NCI-H510A (cell line): ENCODE data around the gene TMCO4.
A peak's percentile ranks its signal among the peaks of the same experiment; 100 is the strongest.
"Not testable (repeated sequence)": the region's sequence is repeated elsewhere in the genome, so short reads cannot be mapped to it uniquely, and the experiment has no call there.

Experiments
- DNase-seq: peaks from one replicate; lab custom pipeline; 2025; lab: John Stamatoyannopoulos, UW

The TMCO4 gene

GRCh38 chr1:19656134-19656779, 143.5 kb downstream of the TMCO4 start:
- DNase-seq, result no peak

- no peak for DNase-seq
These were observed 144.0 kb downstream of the TMCO4 start for GRCh38 chr1:19655718-19656080.

GRCh38 chr1:19654886-19655717, 144.6 kb downstream of the TMCO4 start:
- DNase-seq, result no peak

- DNase-seq, result no peak
These were observed 145.3 kb downstream of the TMCO4 start for GRCh38 chr1:19654386-19654785.

GRCh38 chr1:19651141-19651737, 148.5 kb downstream of the TMCO4 start:
- peak; percentile 78 for DNase-seq

- DNase-seq, result peak; percentile 36
These were observed 149.1 kb downstream of the TMCO4 start for GRCh38 chr1:19650416-19651140.

- DNase-seq, result peak; percentile 49
These were observed 151.0 kb downstream of the TMCO4 start for GRCh38 chr1:19648689-19649088.

GRCh38 chr1:19648239-19648638, 151.5 kb downstream of the TMCO4 start:
- DNase-seq, result no peak

- DNase-seq, result no peak
These were observed 152.1 kb downstream of the TMCO4 start for GRCh38 chr1:19647643-19648042.

GRCh38 chr1:19646377-19647319, 153.1 kb downstream of the TMCO4 start:
- DNase-seq, result no peak

- no peak for DNase-seq
These were observed 154.1 kb downstream of the TMCO4 start for GRCh38 chr1:19645411-19646251.

- peak; percentile 64 for DNase-seq
These were observed 154.9 kb downstream of the TMCO4 start for GRCh38 chr1:19644681-19645410.

GRCh38 chr1:19644395-19644680, 155.4 kb downstream of the TMCO4 start:
- peak; percentile 63 for DNase-seq

GRCh38 chr1:19643602-19644394, 155.9 kb downstream of the TMCO4 start, which contains the start of gene NBL1:
NBL1 (plus strand) TSS chr1:19644311; CDS start chr1:19655031, 10,720 bp downstream.
- peak; percentile 84 for DNase-seq

- DNase-seq, result peak; percentile 58
These were observed 156.6 kb downstream of the TMCO4 start for GRCh38 chr1:19643121-19643520.

GRCh38 chr1:19640363-19641316, 159.1 kb downstream of the TMCO4 start:
- DNase-seq, result peak; percentile 61

GRCh38 chr1:19639999-19640362, 159.7 kb downstream of the TMCO4 start:
- DNase-seq, result peak; percentile 34

GRCh38 chr1:19639228-19639627, 160.5 kb downstream of the TMCO4 start:
- not testable (repeated sequence) for DNase-seq
